Ammon's horn (tissue), 1 donor: ENCODE measurements around the gene UNC45A.
A peak's percentile ranks its signal among the peaks of the same experiment; 100 is the strongest.

Experiments used
- DNase-seq: peaks from one replicate; pipeline ENCODE4 v3.0.0-alpha.2; 2016; ENCODE audit warnings: low spot score

UNC45A gene

DNA sequence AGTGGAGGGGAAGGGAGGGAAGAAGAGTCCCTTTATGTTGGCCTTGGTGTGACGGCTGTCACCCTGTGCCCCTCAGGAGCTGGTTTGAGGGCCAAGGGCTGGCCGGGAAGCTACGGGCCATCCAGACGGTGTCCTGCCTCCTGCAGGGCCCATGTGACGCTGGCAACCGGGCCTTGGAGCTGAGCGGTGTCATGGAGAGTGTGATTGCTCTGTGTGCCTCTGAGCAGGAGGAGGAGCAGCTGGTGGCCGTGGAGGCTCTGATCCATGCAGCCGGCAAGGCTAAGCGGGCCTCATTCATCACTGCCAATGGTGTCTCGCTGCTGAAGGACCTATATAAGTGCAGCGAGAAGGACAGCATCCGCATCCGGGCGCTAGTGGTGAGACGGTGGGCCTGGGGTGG, 11.5 kb downstream of the UNC45A start:
- DNase-seq: no peak

DNA sequence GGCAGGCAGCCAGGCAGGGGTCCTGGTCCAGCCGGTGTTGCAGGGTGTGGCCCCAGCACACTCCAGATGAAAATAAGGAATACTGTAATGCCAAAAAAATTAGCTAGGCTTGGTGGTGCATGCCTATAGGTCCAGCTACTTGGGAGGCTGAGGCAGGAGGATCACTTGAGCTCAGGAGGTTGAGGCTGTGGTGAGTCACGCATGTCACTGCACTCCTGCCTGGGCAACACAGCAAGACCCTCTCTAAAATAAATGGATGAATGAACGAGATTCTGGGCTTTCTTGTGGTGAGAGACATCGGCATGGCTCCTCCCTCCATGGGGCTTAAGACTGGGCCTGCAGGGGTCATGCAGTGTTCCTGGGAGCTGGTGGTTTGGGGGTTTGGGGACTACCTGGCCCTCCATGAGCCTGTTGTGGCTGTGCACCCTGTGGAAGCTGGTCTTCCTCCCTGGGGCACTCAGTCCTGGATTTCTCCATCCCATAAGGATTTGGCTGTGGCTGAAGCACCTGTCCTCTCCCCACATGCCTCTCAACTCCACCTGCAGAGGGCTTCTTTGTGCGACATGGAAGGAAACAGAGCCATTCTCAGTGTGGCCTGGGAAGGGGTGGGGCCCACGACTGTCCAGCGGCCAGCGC, 12.0 kb downstream of the UNC45A start:
- no peak for DNase-seq

DNA sequence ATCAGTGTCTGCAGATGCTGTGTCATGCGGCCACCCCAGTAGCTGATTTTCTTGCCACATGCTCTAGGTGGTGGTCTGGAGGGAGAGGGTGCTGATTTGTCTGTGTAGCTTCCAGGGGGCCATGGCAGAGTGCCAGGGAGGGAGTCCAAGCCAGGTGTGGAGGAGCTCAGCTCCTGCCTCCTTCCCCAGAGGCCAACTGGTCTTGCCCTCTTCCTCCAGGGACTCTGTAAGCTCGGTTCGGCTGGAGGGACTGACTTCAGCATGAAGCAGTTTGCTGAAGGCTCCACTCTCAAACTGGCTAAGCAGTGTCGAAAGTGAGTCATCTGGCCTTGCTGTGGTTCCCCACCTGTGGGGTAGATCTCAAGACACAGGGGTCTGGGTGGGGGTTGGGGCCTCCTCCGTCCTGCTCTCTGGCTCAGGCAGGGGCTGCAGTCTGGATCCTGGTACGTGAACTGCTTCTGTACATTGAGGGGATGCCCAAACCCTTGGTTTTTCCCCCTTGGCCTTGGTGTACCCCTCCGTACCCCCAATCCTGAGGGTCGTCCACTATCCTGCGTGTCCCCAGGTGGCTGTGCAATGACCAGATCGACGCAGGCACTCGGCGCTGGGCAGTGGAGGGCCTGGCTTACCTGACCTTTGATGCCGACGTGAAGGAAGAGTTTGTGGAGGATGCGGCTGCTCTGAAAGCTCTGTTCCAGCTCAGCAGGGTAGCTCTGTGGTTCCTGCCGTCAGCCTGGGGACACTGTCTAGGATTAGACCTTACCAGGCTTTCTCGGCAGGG, 12.7 kb downstream of the UNC45A start:
- DNase-seq: no peak

DNA sequence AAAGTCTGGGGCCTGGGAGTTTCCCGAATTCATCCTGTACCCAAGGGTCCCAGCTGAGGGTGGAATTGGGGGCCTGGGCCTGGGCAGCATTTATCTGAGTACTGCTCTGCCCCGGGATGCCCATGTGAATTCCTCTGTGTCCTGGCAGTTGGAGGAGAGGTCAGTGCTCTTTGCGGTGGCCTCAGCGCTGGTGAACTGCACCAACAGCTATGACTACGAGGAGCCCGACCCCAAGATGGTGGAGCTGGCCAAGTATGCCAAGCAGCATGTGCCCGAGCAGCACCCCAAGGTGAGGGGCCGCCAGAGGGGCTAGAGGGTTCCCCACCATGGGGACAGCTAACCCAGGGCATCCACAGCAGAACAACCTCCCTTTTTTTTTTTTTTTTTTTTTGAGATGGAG, 13.4 kb downstream of the UNC45A start:
- DNase-seq: no peak

DNA sequence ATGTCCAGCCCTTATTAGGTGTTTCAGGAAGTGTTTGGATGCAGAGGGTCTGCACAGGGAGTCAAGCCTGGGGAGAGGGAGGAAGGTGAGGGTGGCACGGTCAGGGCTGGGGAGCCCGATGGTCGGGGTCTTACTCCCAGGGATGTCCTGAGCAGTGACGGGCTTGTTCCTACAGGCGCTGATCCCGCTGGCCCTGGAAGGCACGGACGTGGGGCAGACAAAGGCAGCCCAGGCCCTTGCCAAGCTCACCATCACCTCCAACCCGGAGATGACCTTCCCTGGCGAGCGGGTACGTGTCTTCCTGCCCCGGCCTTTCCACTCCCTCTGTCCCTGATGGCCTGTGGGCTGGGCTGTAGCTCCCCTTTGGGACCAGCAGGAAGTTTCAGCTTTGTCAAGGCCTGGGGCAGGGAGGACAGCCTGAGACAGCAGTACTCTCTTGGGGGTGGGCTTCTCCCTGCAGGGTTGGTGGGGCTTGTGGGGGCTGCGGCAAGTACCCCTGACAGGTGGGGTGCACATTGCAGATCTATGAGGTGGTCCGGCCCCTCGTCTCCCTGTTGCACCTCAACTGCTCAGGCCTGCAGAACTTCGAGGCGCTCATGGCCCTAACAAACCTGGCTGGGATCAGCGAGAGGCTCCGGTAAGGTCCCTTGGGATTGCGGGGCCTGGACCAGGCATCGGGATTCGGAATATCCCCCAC, 15.0 kb downstream of the UNC45A start:
- DNase-seq: no peak

DNA sequence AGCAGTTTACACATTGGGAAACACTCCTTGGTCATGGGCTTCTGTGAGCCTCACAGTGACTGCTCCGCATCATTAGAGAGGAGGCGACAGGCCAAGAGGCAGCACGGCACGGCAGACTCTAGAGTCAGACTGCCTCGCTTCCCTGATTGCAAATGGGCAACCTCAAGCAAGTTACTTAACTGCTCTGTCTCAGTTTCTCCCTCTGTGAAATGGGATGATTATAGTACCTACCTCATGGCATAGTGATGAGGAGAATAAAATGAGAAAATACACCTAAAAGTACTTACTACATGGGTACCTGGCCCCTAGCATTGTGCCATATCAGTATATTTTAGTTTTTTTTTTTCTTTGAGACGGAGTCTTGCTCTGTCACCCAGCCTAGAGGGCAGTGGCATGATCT, 15.6 kb downstream of the UNC45A start:
- no peak for DNase-seq

DNA sequence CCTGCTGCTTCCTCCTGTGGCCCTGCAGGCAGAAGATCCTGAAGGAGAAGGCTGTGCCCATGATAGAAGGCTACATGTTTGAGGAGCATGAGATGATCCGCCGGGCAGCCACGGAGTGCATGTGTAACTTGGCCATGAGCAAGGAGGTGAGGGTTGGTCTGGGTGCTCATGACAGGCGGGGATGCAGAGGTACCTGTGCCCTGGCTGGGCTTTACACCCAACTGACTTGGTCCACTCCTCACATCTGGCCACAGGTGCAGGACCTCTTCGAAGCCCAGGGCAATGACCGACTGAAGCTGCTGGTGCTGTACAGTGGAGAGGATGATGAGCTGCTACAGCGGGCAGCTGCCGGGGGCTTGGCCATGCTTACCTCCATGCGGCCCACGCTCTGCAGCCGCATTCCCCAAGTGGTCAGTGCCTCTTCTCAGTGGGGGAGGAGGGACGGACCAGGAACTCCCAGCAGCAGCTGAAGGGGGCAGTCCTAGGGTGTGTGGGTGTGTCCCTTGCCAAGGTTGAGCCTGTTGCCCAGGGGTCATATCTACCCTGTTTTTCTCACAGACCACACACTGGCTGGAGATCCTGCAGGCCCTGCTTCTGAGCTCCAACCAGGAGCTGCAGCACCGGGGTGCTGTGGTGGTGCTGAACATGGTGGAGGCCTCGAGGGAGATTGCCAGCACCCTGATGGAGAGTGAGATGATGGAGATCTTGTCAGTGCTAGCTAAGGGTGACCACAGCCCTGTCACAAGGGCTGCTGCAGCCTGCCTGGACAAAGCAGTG, 18.0 kb downstream of the UNC45A start:
- DNase-seq: no peak

DNA sequence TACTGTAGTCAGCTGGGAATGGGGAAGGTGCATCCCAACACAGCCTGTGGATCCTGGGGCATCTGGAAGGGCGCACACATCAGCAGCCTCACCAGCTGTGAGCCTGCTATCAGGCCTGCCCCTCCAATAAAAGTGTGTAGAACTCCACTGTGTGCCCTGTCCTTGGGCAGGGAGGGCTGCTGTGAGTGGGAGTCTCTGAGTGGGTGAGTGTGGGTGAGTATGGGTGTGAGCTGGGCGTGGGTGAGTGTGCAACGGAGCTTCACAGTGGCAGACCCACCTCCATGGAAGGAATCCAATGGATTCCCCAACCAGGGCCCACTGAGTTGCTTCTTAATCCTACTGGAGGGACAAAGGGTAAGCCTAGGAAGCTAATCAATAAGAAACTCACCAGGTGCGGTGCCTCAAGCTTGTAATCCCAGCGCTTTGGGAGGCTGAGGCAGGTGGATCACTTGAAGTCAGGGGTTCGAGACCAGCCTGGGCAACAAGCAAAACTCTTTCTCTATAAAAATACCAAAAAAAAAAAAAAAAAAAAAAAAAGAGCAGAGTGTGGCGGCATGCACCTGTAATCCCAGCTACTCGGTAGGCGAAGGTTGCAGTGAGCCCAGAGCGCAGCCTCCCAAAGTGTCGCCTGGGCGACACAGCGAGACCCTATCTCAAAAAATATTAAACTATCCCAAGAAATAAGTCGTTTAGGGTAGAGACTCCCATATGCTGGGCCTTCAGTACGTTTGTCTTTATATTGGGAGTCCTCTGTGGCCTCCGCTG, 19.0 kb downstream of the UNC45A start:
- DNase-seq: no peak

DNA sequence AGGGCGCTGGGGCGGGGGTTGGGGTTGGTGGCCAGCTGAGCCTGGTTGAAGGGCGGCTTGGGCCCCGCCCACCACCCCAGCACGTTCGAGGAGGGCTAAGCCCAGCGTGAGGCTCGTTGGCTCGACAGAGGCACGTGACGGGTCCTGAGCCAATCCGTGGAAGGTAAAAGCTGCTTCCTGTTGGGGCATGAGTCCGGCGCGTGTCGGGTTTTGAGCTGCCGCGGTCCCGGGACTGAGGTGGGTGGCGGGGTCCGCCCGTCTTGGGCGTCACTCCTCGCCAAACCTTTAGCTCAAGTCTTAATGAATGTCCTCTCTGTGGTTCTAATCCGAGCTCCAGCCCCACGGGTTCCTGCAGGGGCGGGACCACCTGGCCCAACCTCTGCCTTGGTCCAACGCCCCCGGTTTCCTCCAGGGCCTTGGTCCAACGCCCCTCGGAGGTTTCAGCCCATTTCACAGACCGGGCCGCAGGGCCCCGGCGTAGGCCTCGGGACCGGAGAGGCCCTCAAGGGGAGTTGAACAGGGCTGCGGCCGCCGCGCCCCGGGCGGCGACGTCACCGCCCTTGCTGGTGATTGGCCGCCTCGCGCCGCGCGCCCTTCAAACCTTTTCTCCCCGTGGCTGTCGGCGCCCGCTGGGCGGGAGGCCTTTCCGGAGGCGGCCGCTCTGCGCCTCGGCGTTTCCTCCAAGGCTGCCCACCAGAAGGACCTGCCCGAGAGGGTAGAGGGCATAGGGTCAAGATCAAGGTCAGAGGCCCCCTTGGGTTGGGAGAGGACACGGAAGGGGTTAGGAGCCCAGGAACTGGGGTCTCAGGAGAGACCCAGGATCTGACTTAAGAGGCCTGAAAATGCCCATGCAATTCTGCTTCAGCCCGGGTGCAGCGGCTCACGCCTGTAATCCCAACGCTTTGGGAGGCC, 19.9 kb downstream of the UNC45A start, which contains the start of gene RCCD1:
RCCD1 (plus strand) TSS at position 173 of the 912 bp plus-strand sequence. CDS start 1,851 bp downstream, outside the sequence.
- DNase-seq: peak; percentile 98

DNA sequence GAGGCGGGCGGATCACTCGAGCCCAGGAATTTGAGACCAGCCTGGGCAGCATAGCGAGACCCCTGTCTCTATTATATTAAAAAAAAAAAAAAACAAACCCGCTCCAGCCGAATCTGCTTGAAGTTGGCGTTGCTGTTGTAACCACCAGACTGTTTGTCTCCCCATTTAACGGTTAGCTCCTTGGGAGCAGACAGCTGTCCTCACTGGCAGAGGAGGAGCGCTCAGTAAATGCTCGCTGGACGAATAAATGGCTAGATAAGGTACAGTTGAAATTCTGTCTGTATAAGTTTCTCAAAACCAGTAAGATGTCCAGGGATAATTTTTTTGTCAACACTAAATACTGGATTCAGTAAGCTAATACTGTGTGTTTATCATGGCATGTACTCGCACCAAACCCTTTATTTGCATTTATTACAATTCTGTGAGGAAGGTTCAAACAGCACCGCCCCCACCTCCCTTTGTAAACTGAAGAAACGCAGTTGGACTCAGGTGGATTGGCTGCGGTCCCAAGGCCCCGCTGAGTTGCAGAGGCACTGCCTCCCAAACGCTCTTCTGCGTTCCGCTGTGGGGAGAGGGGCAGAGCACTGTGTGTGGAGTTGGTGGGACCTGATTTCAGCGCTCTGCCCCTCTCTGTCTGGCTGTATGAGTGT, 20.7 kb downstream of the UNC45A start:
- DNase-seq: no peak

DNA sequence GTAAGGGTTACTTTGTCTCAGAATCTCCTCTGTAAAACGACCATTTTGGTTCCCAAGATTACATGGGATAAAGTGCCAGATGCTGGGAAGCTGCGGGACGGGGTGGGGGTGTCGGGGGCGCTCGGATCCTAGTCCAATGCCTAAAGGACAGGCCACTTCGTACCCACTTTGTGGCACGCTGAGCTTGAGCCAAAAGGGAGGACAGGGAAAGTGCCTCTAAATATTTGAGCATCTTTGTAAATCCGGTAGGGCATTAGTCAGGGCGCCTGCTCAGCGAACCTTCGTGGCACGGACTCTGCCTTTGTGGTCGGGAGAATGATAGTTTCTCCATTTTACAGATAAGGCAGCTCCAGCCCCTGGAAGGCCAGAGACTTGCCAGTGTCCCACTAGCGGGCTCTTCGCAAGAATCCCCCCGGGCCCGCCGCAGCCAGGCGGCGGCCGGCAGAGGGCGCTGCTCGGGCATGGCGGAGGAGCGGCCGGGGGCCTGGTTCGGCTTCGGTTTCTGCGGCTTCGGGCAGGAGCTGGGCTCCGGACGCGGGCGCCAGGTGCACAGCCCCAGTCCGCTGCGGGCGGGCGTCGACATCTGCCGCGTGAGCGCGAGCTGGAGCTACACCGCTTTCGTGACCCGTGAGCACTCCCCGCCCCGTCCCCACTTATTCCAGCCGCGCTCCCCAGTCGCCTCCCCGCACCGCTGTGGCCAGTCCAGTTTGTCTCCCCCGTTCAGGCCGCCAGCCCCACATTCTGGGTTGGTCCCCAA, 21.4 kb downstream of the UNC45A start:
- DNase-seq: peak; percentile 67

DNA sequence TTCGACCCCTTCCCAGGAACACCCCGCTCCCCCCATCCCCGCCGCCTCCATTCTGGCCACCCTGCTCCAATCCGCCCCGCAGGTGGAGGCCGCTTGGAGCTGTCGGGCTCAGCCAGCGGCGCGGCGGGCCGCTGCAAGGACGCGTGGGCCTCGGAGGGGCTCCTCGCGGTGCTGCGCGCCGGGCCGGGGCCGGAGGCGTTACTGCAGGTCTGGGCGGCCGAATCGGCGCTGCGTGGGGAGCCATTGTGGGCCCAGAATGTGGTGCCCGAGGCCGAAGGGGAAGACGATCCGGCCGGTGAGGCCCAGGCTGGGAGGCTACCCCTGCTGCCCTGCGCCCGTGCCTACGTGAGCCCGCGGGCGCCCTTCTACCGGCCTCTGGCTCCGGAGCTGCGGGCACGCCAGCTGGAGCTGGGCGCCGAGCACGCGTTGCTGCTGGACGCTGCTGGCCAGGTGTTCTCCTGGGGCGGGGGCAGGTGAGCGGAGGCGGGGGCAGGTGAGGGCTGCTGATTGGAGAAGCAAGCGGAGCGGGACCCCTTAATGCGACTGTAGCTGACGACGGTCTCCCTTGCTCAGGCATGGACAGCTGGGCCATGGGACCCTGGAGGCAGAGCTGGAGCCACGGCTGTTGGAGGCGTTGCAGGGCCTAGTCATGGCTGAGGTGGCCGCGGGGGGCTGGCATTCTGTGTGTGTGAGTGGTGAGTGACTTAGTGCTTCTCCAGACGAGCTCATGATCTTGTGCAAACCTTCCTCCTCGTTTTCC, 22.1 kb downstream of the UNC45A start:
- no peak for DNase-seq

DNA sequence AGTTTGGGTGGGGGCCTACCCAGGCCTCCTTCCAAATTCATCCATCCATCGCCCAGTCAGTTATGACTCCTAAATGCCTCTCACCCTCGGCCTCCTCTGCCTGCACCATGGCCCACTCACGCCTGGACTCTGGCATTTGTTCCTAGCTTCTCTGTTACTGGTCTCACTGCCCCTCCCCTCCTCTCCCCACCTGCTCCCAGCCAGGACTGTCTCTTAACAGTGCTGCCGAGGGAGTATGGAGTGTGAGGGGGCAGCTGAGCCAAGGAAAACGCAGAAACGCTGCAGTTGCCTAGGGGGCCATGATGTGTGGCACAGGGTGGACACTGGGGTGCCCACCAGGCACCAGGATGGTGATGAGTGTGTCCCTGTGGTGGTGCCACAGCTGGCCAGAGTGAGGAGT, 22.7 kb downstream of the UNC45A start:
- DNase-seq: no peak

DNA sequence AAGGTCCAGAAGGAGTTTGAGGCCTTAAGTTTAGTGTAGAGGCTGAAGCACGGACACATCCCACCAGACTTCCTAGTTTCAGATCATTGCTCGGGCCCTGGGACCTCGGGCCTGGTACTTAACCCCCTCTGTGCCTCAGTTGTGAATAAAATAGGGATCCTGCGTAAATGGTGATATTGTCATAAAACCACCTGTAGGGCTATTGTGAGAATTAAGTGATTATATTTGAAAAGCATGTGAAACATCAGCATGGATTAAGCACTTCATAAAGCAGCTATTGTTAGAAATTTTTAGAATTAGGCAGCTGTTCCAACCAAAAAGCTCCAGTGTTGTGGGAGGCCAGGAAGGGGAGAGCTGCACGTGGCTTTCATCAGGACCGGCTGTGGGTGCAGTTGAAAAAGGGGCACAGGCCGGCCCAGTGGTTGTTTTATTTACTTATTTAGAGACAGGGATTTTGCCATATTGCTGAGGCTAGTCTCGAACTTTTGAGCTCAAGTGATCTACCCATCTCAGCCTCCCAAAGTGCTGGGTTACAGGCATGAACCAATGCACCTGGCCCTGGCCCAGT, 24.0 kb downstream of the UNC45A start:
- no peak for DNase-seq

DNA sequence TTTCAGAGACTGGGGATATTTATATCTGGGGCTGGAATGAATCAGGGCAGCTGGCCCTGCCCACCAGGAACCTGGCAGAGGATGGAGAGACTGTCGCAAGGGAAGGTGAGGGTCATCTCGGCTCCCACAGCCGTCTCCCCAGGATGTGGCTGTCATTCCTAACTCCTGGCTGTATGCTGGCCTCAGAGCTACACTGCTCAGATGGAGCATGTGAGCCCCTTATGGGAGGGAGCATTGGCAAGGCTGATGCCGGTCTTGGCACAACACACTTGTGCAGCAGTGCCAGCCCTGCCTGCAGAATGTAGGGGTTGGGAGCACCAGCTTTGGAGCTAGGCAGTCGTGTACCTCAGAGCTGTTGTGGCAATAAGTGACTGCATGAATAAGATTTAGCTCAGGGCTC, 24.8 kb downstream of the UNC45A start:
- peak; percentile 93 for DNase-seq

DNA sequence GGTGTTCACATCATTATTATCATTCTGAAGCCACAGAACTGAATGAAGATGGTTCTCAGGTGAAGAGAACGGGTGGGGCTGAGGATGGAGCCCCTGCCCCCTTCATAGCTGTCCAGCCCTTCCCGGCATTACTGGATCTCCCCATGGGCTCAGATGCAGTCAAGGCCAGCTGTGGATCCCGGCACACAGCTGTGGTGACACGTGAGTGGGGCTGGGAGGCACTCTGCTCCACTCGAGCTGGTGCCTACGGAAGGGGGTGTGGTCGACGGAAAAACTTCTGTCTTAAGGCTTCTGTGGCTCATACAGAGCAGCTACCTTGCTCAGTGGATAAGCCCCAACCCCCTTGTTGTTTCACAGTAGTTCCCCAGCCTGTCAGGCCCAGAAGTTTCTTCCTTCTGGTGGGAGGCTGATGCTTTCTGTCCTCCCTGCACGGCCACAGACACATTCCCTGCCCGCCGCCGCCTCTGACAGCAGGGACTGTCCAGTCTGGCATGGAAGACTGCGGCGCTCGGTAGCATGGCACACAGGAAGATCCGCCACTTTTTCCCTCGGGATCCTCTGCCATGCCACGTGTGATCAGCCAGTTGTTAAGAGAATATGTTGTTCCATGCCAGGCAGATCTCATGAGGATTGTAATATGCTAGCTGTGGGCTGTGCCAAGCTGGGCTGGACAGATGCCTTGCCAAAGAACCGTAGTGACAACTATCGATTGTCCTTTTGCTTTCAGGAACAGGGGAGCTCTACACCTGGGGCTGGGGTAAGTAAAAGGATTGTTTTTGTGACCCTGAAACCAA, 25.4 kb downstream of the UNC45A start:
- DNase-seq: no peak

DNA sequence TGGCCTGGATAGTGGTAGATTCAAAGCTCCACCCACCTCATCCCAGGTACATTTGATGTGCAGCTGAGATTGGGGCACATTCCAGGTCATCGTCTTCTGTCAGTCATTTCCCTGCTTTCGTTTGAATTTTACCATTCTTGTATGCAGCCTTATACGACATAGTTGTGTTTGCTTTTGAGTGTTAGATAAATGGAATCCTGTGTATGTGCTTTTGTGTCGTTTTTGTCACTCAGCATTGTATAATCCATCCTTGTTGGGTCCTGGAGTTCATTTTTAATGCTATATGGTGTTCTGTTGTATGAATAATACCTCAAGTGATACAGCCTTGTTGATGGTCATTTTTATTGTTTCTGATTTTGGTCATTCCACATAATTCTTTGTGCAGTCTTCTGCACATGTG, 26.9 kb downstream of the UNC45A start:
- no peak for DNase-seq
